Adrenal gland (tissue), 12 donors: Measurements from ENCODE around the gene ISOC1. TPM values are rescaled to one million over a fixed set of nuclear protein-coding genes. Genes with fewer than 3 reads are reported as not detected.

Experiments used
- DNase-seq, 7 donors: peaks; one replicate each; pipeline ENCODE4 v3.0.0-alpha.2; 2019 to 2020
- H3K27ac ChIP-seq, 5 donors: fragments of 200-600 bp; sonication (generic) in 4 of 5; 1 replicate in 3 of 5; 2 replicates in 2 of 5; pipeline versions ENCODE4 v1.5.1 to v1.8.0; 2016 to 2020; ENCODE audit warnings: mild to moderate bottlenecking in 1 of 5
- H3K27me3 ChIP-seq: fragments of 200-600 bp; 2 replicates; pipeline ENCODE4 v1.8.0; 2021
- H3K36me3 ChIP-seq, 2 donors: fragments of 200-600 bp; replicated peaks in 1 of 2; 1 replicate in 1 of 2; 2 replicates in 1 of 2; pipeline versions ENCODE4 v1.5.1 to v1.8.0; 2018 to 2022
- H3K4me1 ChIP-seq, 2 donors: fragments of 200-600 bp; replicated peaks in 1 of 2; 1 replicate in 1 of 2; 2 replicates in 1 of 2; pipeline versions ENCODE4 v1.5.1 to v1.8.0; 2018 to 2021
- H3K4me3 ChIP-seq, 4 donors: fragments of 200-600 bp; sonication (generic) in 3 of 4; one replicate each; pipeline ENCODE4 v1.5.1; 2016 to 2018
- H3K9me3 ChIP-seq, 3 donors: fragments of 200-600 bp; sonication (generic) in 1 of 3; replicated peaks in 1 of 3; 1 replicate in 2 of 3; 2 replicates in 1 of 3; pipeline versions ENCODE4 v1.5.1 to v1.8.0; 2016 to 2021
- POLR2A ChIP-seq, 2 donors: fragments of 450-650 bp; IDR thresholded peaks; one replicate each; pipeline ENCODE4 v1.6.1; 2017; ENCODE audit warnings: antibody characterized with exemption in 2 of 2, mild to moderate bottlenecking in 2 of 2, moderate library complexity in 1 of 2
- WGBS, 4 donors: extraction: QIAGEN DNeasy Blood & Tissue Kit in 2 of 4; methylation state at CpG; one replicate each; pipeline versions ENCODE4 v1.1.5 to v1.1.7; 2013 to 2017; 5-methylcytosine and 5-hydroxymethylcytosine counted together
- intact Hi-C, 2 donors: fragments of 100-400 bp; cut with DNase I; formaldehyde crosslinking; loops; one replicate each; pipeline versions ENCODE4 v1.14.1 to v1.15.0; 2022 to 2023
- polyA plus RNA-seq, 3 donors: library from polyadenylated mRNA; stranded (reverse); fragments of 200-250 nt in 2 of 3; fragments of 350-450 nt in 1 of 3; fragmentation: Illumina TruSeq in 1 of 3; extraction: RNeasy Lipid Tissue Mini Kit (QIAGEN cat#74804) in 1 of 3; gene quantifications; one replicate each; pipeline ENCODE4 v1.2.3, GENCODE V29; 2013 to 2014
- total RNA-seq, 9 donors: library from RNA; depleted of rRNA in 4 of 9; stranded (reverse); fragments of >200 nt in 4 of 9; fragments of 120-200 nt in 1 of 9; fragmentation: NEBNext Ultra II Directional in 1 of 9; extraction: Animal tissue kit (Norgen Biotek cat#: 25700) in 1 of 9; gene quantifications; one replicate each; pipeline versions ENCODE4 v1.1.0 to v1.2.4, GENCODE V29; 2013 to 2023
- TF ChIP-seq, protein P1 (sequence below), 6 experiments: fragments of 450-650 bp in 4 of 6; fragments of 200-600 bp in 2 of 6; sonication (generic) in 1 of 6; IDR thresholded peaks; 1 replicate in 5 of 6; 2 replicates in 1 of 6; pipeline versions ENCODE4 v1.5.1 to v1.8.0; 2016 to 2021; ENCODE audit warnings: antibody characterized with exemption in 6 of 6, mild to moderate bottlenecking in 2 of 6, moderate library complexity in 1 of 6
- donor health status: healthy with polysubstance abuse.
- donor health status: Bipolar disorder and iron deficiency.
- donor health status: DM: yes; HTN: yes; CAD: no.
- donor health status: DM: no; HTN: no; CAD: no.
- donor health status: DM: no; HTN: no; CAD: no.
- donor health status: DM: yes; HTN: yes; CAD: no.

Gene ISOC1
- total and polyA plus RNA-seq, 12 donors, result 7.6 to 56.6 (median 34.6) TPM

DNA sequence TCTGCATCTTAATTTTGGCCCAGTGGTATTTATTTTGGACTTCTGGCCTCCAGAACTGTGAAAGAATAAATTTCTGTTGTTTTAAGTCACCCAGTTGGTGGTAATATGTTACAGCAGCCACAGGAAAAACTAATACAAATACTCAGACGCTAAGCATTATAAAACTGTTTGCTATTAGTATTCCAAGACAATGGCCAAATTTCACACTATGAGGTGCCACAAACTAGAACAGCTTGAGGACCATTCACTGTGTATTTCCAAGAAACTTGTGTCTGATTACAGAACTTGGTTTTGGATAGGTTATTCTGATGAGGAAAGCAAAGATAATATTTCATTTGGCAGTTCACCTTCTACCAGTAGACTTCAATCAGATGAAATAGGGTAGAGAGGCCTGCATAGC lies 16.3 kb upstream of the ISOC1 start:
- WGBS, 4 donors, result 67 to 78% (median 75%) methylated on average over 1 of the region's 1 CpG
- intact Hi-C loops, result no loop called here
- Histone ChIP-seq H3K27me3 (no peaks in the 10 kb centered on the region), H3K4me1 (no peaks in the 10 kb centered on the region), H3K4me3 (no peak overlapping the region), H3K9me3 (no peaks in the 10 kb centered on the region), H3K27ac (no peak overlapping the region), H3K36me3 (no peaks in the 10 kb centered on the region)
- no peak for DNase-seq
- TF ChIP-seq POLR2A (IDR thresholded peaks at IDR 0.05), result no peak
- TF ChIP-seq, protein P1, sequence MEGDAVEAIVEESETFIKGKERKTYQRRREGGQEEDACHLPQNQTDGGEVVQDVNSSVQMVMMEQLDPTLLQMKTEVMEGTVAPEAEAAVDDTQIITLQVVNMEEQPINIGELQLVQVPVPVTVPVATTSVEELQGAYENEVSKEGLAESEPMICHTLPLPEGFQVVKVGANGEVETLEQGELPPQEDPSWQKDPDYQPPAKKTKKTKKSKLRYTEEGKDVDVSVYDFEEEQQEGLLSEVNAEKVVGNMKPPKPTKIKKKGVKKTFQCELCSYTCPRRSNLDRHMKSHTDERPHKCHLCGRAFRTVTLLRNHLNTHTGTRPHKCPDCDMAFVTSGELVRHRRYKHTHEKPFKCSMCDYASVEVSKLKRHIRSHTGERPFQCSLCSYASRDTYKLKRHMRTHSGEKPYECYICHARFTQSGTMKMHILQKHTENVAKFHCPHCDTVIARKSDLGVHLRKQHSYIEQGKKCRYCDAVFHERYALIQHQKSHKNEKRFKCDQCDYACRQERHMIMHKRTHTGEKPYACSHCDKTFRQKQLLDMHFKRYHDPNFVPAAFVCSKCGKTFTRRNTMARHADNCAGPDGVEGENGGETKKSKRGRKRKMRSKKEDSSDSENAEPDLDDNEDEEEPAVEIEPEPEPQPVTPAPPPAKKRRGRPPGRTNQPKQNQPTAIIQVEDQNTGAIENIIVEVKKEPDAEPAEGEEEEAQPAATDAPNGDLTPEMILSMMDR (IDR thresholded peaks at IDR 0.05), result no peak

DNA sequence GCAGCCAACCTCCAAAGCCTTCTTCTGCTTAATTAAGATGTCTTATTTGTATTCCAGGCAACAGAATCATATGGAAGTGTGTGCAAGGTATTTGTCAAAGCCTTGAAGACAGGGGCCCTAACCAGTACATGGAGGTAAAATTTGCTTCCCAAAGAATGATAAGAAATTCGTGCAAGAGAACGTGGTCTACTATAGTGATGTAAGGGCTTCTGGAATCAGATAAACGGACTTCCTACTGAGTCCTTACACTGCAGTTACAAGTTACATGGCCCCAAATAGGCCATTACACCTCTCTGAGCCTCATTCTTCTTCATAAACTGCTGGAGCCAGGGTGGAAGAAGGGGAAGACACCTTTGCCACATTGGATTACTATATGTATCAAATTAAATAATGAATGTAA lies 15.9 kb upstream of the ISOC1 start:
- intact Hi-C loops, result no loop called here
- TF ChIP-seq, protein P1 (IDR thresholded peaks at IDR 0.05), result no peak

DNA sequence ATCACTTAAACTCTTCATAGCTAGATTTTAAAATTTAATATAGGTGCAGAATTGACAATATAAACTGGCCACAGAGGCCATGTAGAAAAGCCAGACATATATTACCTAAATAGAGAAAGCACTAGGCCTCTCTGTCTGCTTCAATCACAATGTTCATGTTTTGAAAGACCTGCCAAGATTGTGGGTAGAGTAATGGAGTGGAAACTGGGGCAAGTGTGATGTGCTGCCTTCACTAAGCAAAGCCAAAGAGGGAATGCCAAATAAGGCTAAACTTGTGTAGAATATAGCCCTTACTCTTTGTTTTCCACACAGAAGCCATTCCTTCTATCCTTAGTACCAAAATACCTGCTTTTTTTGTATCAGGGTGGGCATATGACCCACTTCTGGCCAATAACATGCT lies 15.1 kb upstream of the ISOC1 start:
- TF ChIP-seq, protein P1 (IDR thresholded peaks at IDR 0.05), result no peak
- no peak for TF ChIP-seq POLR2A (IDR thresholded peaks at IDR 0.05)
- H3K9me3 ChIP-seq, result no peaks in the 10 kb centered on the region
- intact Hi-C loops, result no loop called here
- no peak overlapping the region for H3K4me3 ChIP-seq
- no peaks in the 10 kb centered on the region for H3K36me3 ChIP-seq
- no peak overlapping the region for H3K27ac ChIP-seq
- H3K4me1 ChIP-seq, result no peaks in the 10 kb centered on the region
- no peaks in the 10 kb centered on the region for H3K27me3 ChIP-seq
- no peak for DNase-seq

More for the DNA sequence above, 15.9 kb upstream of the ISOC1 start:
- no peaks in the 10 kb centered on the region for H3K9me3 ChIP-seq
- no peak overlapping the region for H3K4me3 ChIP-seq
- H3K27ac ChIP-seq, result no peak overlapping the region
- H3K4me1 ChIP-seq, result no peaks in the 10 kb centered on the region
- H3K27me3 ChIP-seq, result no peaks in the 10 kb centered on the region
- no peaks in the 10 kb centered on the region for H3K36me3 ChIP-seq
- WGBS, 4 donors, result 64 to 80% (median 74%) methylated on average over 3 of the region's 3 CpGs
- DNase-seq, result no peak

DNA sequence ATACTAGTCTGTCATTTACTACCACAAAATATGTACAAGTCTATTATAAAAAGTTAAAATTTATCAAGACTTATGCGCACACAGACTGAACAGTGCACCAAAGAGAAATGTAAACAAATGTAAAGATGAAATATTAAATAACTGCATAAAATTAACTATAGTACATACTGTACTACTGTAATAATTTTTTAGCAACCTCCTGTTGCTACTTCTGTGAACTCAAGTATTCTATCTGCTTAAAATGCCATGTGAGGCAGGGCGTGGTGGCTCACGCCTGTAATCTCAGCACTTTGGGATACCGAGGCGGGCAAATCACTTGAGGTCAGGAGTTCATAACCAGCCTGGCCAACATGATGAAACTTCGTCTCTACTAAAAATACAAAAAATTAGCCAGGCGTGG lies 13.8 kb upstream of the ISOC1 start:
- WGBS, 4 donors, result 90 to 95% (median 93%) methylated on average over 7 of the region's 7 CpGs
- no peak for DNase-seq
- Histone ChIP-seq H3K4me3 (no peak overlapping the region), H3K9me3 (no peaks in the 10 kb centered on the region), H3K4me1 (no peaks in the 10 kb centered on the region), H3K27ac (no peak overlapping the region), H3K36me3 (no peaks in the 10 kb centered on the region), H3K27me3 (no peaks in the 10 kb centered on the region)
- intact Hi-C loops, result no loop called here
- TF ChIP-seq, protein P1 (IDR thresholded peaks at IDR 0.05), result no peak
- TF ChIP-seq POLR2A (IDR thresholded peaks at IDR 0.05), result no peak
